ENCODE measurements around the gene DIPK1B.
"Not testable (repeated sequence)": the region's sequence is repeated elsewhere in the genome, so short reads cannot be mapped to it uniquely, and the experiment has no call there.

Gene DIPK1B

GRCh38 chr9:136754059-136754572 lies 41.7 kb downstream of the DIPK1B start:
- no peak for DNase-seq (ENCODE audit: low read depth)

GRCh38 chr9:136754626-136755301 lies 42.4 kb downstream of the DIPK1B start:
- DNase-seq (ENCODE audit: low read depth) = no peak

- not testable (repeated sequence) for DNase-seq (ENCODE audit: low read depth)
Observed at GRCh38 chr9:136755302-136756133, 43.1 kb downstream of the DIPK1B start.

- no peak for DNase-seq (ENCODE audit: low read depth)
Observed at GRCh38 chr9:136756134-136756438, 43.7 kb downstream of the DIPK1B start.

GRCh38 chr9:136756836-136757235 lies 44.5 kb downstream of the DIPK1B start:
- no peak for DNase-seq (ENCODE audit: low read depth)

GRCh38 chr9:136757328-136757727 lies 45.0 kb downstream of the DIPK1B start:
- no peak for DNase-seq (ENCODE audit: low read depth)

- DNase-seq (ENCODE audit: low read depth) = no peak
Observed at GRCh38 chr9:136757751-136758140, 45.4 kb downstream of the DIPK1B start.

- DNase-seq (ENCODE audit: low read depth) = no peak
Observed at GRCh38 chr9:136759001-136759400, 46.6 kb downstream of the DIPK1B start.

- no peak for DNase-seq (ENCODE audit: low read depth)
Observed at GRCh38 chr9:136759436-136760325, 47.3 kb downstream of the DIPK1B start.

GRCh38 chr9:136760424-136760823 lies 48.1 kb downstream of the DIPK1B start:
- DNase-seq (ENCODE audit: low read depth) = no peak

GRCh38 chr9:136760834-136761544 lies 48.6 kb downstream of the DIPK1B start:
- DNase-seq (ENCODE audit: low read depth) = not testable (repeated sequence)

GRCh38 chr9:136761545-136761981 lies 49.2 kb downstream of the DIPK1B start:
- DNase-seq (ENCODE audit: low read depth) = no peak

GRCh38 chr9:136762221-136762691 lies 49.9 kb downstream of the DIPK1B start:
- no peak for DNase-seq (ENCODE audit: low read depth)

GRCh38 chr9:136762915-136763648 lies 50.7 kb downstream of the DIPK1B start:
- no peak for DNase-seq (ENCODE audit: low read depth)

- DNase-seq (ENCODE audit: low read depth) = no peak
Observed at GRCh38 chr9:136763649-136764035, 51.3 kb downstream of the DIPK1B start.

- DNase-seq (ENCODE audit: low read depth) = no peak
Observed at GRCh38 chr9:136764301-136764891, 52.0 kb downstream of the DIPK1B start, which contains the start of gene LCN15. TSS of gene LCN15 (minus strand) at chr9:136764518. CDS start at chr9:136764488, 30 bp downstream.

- DNase-seq (ENCODE audit: low read depth) = no peak
Observed at GRCh38 chr9:136765041-136765440, 52.7 kb downstream of the DIPK1B start.

- not testable (repeated sequence) for DNase-seq (ENCODE audit: low read depth)
Observed at GRCh38 chr9:136765745-136766409, 53.5 kb downstream of the DIPK1B start.

GRCh38 chr9:136766410-136767120 lies 54.2 kb downstream of the DIPK1B start:
- DNase-seq (ENCODE audit: low read depth) = not testable (repeated sequence)

Data from activated T-cell treated with anti-CD3 and anti-CD28 coated beads for 1 hour (primary cell).